CD1c-positive myeloid dendritic cell (primary cell): ENCODE data around the gene C19orf44.
"Not testable (repeated sequence)": the region's sequence is repeated elsewhere in the genome, so short reads cannot be mapped to it uniquely, and the experiment has no call there.

Source experiments
- DNase-seq: peaks from one replicate; pipeline ENCODE4 v3.0.0-alpha.2; 2016; ENCODE audit errors: extremely low spot score

The C19orf44 gene

DNA sequence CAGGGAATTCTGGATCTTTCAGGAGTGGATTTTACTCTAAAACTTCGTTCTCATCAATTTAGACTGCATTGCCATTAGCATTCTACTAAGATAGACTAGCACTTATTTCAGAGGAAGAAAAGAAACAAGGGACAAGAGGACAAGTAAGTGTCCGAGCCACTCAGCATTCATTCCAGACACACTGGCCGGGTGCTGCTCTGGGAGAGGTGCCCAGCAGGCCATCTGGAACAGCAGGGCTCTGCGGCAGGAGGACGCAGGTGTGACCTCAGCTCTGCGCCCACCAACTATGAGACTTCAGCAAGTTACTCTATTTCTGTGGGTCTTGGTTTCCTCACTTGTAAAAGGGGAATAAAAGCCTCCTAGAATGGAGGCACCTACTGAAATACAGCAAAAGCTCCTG, 28.6 kb upstream of the C19orf44 start:
- no peak for DNase-seq

DNA sequence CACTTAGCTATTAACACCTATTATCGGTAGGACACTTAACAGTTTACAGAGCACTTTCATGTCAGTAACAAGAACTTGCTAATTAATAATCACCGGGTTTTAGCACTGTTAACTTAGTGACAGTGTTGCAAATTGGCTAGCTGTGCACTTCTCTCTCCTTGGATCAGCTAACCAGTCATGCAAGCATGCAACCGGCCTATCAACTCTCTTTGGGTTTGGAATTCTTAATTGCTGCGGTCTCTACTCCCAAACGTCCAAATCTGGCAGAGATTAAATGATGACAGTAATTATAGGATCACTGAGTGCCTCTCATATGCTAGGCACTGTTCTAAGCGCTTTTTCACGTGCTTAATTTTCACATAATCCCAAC, 25.7 kb upstream of the C19orf44 start:
- no peak for DNase-seq

- DNase-seq = peak; percentile 19
These were observed 25.0 kb upstream of the C19orf44 start for GRCh38 chr19:16470911-16471811.

DNA sequence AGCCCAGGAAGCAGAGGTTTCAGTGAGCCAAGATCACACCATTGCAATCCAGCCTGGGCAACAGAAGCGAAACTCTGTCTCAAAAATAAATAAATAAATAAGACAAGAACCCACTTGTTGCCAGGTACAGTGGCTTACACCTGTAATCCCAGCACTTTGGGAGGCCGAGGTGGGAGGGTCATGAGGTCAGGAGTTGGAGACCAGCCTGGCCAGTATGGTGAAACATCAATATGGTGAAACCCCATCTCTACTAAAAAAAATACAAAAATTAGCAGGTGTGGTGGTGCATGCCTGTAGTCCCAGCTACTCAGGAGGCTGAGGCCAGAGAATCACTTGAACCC, 23.7 kb upstream of the C19orf44 start:
- DNase-seq = not testable (repeated sequence)

DNA sequence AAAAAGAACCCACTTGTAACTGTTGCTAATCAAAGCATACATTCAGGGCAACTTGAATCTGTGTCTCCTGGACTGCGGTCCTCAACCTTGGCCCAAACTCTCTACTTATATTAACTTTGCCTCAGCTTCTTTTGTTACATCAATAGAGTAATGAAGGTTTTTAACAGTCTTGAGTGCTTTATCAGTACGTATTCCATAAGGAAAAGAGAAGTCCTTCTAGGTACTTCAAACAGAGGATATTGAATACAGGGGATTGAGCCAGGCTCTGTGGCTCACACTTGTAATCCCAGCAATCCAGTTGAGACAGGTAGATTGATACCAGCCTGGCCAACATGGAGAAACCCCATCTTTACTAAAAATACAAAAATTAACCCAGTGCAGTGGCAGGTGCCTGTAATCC, 23.2 kb upstream of the C19orf44 start:
- no peak for DNase-seq

- DNase-seq = no peak
These were observed 22.3 kb upstream of the C19orf44 start for GRCh38 chr19:16473875-16474392.

GRCh38 chr19:16476401-16476800, 19.8 kb upstream of the C19orf44 start:
- DNase-seq = no peak

- no peak for DNase-seq
These were observed 18.9 kb upstream of the C19orf44 start for GRCh38 chr19:16477311-16477710.

DNA sequence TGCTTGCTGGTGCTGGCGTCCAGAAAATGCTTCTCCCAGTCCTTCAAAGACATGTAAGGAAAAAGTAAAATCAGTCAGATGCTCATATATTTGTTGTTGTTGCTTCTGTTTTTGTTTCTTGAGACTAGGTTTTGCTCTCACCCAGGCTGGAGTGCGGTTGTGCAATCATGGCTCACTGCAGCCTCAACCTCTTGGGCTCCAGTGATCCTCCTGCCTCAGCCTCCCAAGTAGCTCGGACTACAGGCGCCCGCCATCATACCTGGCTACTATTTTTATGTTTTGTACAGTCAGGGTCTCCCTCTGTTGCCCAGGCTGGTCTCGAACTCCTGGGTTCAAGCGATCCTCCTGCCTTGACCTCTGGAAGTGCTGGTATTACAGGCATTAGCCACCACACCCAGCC, 13.4 kb upstream of the C19orf44 start:
- DNase-seq = no peak

GRCh38 chr19:16486476-16486875, 9.7 kb upstream of the C19orf44 start:
- not testable (repeated sequence) for DNase-seq

DNA sequence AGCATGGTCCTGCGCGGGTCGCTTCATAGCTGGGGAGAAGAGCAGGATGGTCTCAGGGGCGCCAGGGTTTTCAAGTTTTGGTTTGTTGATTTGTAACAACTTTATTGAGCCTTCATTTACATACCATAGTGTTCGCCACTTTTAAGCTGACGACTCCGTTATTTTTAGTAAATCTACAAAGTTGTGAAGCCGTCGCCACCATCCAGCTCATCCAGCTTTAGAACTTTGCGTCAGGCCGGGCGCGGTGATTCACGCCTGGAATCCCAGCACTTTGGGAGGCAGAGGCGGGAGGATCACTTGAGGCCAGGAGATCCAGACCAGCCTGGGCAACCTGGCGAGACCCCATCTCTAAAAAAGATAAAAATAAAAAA, 404 bp downstream of the C19orf44 start:
- DNase-seq = no peak

GRCh38 chr19:16497042-16497441, 848 bp downstream of the C19orf44 start:
- DNase-seq = no peak

DNA sequence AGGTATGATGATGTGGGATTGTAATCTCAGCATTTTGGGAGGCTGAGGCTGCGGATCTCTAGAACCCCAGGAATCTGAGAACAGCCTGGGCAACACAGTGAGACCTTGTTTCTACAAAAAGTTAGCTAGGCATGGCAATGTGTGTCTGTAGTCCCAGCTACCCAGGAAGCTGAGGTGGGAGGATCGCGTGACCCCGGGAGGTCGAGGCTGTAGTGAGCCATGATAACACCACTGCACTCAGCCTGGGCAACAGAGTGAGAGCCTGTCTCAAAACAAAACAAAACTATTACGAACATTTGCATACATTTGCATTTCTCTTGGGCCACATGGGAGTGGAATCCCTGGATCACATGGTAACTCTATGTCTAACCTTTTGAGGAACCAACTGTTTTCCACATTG, 1.6 kb downstream of the C19orf44 start:
- peak; percentile 3 for DNase-seq

GRCh38 chr19:16504271-16504670, 8.1 kb downstream of the C19orf44 start:
- no peak for DNase-seq

GRCh38 chr19:16506161-16506560, 10.0 kb downstream of the C19orf44 start:
- DNase-seq = not testable (repeated sequence)

DNA sequence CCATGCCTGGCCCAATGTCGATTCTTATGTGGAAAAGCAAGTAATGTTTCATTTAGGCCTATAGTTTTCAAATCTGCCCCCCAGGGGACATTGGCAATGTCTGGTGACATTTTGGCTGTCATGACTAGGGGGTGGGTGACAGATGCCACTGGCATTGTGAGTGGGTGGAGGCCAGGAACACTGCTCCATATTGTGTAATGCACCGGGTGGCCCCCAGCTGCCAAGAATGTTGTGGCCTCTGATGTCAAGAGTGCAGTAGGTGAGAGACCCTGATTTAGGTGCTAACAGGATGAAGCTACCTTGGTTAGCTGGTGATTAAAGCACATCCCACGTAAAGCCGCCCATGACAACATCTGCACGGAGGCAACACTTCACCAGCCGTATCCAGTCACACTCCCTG, 10.8 kb downstream of the C19orf44 start:
- DNase-seq = no peak

- no peak for DNase-seq
These were observed 12.4 kb downstream of the C19orf44 start for GRCh38 chr19:16508546-16508945.

GRCh38 chr19:16509141-16510061, 13.2 kb downstream of the C19orf44 start:
- DNase-seq = no peak

- DNase-seq = not testable (repeated sequence)
These were observed 16.4 kb downstream of the C19orf44 start for GRCh38 chr19:16512611-16513010.

- no peak for DNase-seq
These were observed 18.3 kb downstream of the C19orf44 start for GRCh38 chr19:16514383-16515019.

DNA sequence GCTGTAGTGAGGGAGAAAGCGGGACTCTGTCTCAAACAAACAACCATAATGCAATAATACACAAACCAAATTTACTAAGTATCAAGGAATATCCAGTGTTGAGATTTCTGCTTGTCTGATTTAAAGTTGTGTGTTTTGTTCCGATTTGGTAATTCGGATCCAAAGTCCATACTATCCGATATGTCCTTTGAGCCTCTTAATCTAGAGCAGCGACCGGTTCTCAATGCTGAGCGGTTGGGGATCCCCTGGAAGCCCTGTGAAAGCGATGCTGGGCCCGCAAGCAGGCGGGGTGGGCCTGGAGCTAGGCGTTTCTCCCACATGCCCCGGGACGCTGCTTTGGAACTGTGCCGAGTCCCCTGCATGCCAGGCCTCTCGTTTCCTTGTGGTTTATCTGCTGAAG, 20.2 kb downstream of the C19orf44 start:
- DNase-seq = no peak
